ENCODE results near the gene ZNF277. TPM values are rescaled to one million over a fixed set of nuclear protein-coding genes. Genes with fewer than 3 reads are reported as not detected.

The ZNF277 gene
- total and polyA plus RNA-seq, 2 donors (not counting 3 experiments of a cell fraction or from before 2014, with no cell fraction given): 7.8 to 22.6 TPM

DNA sequence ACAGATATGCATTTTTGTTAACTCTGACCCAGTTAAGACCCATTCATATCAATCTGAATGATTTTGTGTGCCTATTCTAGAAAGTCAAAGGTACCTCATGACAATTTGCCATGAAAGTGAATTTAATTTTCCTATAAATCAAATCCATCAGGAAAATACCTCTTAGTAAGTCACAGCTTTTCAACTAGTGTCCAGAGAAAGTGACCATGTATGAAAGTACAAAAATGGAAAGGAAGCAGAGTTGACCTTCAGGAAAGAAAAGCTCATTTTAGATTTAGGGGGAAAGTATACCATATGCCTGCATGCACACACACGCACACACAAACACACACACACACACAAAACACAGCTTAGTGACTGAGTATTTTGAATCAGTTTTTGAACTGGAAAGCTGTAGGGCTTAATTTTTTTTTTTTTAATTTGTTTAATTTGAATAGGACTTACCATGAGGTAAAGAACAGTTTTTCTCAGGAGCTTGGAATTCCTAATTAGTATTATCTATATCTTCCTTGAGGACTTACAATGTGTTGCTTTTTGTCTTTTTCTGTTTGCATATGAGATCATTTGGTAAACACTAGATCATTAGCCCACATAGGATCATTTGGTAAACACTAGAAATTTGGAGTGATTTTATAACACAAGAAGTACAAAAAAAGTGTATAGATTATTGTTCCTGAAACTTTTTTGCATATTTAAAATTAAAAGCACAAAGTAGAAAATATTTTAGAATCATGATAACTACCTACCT is 61.6 kb downstream of the ZNF277 start:
- no peaks in the 10 kb centered on the region for H4K20me1 ChIP-seq (replicated peaks; ENCODE audit: control insufficient read depth, extremely low read depth, insufficient read depth, low read length)
- no peaks in the 10 kb centered on the region for H3K9me1 ChIP-seq (replicated peaks; ENCODE audit: control insufficient read depth, extremely low read depth, insufficient read depth, low read length)
- no peak for FAIRE-seq
- no peak for TF ChIP-seq GATA2 (IDR thresholded peaks at IDR 0.05; ENCODE audit: insufficient read depth, insufficient read length, low read depth, low read length)
- POLR2A ChIA-PET: no interaction called here
- no peaks in the 10 kb centered on the region for H3K79me2 ChIP-seq (ENCODE audit: control insufficient read depth, insufficient read depth, low read length)
- intact Hi-C loops (cut with micrococcal nuclease): no loop called here
- no peak overlapping the region for H3K4me3 ChIP-seq (replicated peaks in 1 of 3; ENCODE audit: insufficient read depth in 1 of 3, low read depth in 1 of 3, low read length in 3 of 3)
- no peak overlapping the region for H3K27ac ChIP-seq (ENCODE audit: insufficient read depth, low read depth, low read length)
- no peaks in the 10 kb centered on the region for H3K27me3 ChIP-seq (ENCODE audit: control insufficient read depth in 2 of 2, insufficient read depth in 2 of 2, low read length in 2 of 2)
- dilution Hi-C loops (cut with MboI; ENCODE audit: extremely low pct_ligation_motif_present, low sequenced_read_pairs): no loop called here
- H3K4me1 ChIP-seq (ENCODE audit: control insufficient read depth, extremely low read depth, insufficient read depth, low read length): no peaks in the 10 kb centered on the region
- no peak overlapping the region for H3K4me2 ChIP-seq (ENCODE audit: insufficient read depth, low read length)
- H3K36me3 ChIP-seq (ENCODE audit: control insufficient read depth in 2 of 2, extremely low read depth in 1 of 2, insufficient read depth in 2 of 2, low read length in 2 of 2): no peaks in the 10 kb centered on the region
- H2AFZ ChIP-seq (ENCODE audit: low read depth, low read length): no peak overlapping the region
- no peak for DNase-seq (ENCODE audit: low read depth, low spot score)
- no peaks in the 10 kb centered on the region for H3K9me3 ChIP-seq (replicated peaks; ENCODE audit: control insufficient read depth, insufficient read depth, low read length)
- H3K9ac ChIP-seq (replicated peaks; ENCODE audit: extremely low read depth, insufficient read depth, low read length): no peak overlapping the region
- no TSS peak for BruUV-seq (replicated peaks)
- CTCF ChIA-PET: interaction anchor here (0.7 kb wide), 1 partner anchor 21 kb away, joined by 3 read pairs; no protein-coding TSS in a partner anchor

DNA sequence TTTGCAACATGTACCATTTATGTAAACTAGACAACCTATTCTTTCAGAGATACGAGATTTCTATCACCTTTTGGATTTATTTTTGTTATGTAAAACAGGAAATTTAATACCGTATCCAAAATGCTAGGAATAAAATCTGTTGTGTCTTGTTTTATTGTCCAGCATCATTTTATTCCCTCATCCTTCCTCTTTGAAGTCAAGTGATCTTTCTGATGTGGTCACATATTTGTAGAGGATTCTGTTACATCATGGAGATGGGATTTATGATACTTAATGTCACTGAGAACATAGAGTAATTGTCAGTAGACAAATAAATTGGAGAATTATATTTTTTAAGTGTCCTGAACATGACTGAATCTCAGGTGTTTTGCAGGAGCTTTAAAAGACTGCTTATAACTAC is 64.7 kb downstream of the ZNF277 start:
- Histone ChIP-seq H3K27me3 (ENCODE audit: control insufficient read depth in 2 of 2, insufficient read depth in 2 of 2, low read length in 2 of 2) (no peaks in the 10 kb centered on the region), H3K36me3 (ENCODE audit: control insufficient read depth in 2 of 2, extremely low read depth in 1 of 2, insufficient read depth in 2 of 2, low read length in 2 of 2) (no peaks in the 10 kb centered on the region), H3K4me3 (replicated peaks in 1 of 3; ENCODE audit: insufficient read depth in 1 of 3, low read depth in 1 of 3, low read length in 3 of 3) (no peak overlapping the region), H3K4me1 (ENCODE audit: control insufficient read depth, extremely low read depth, insufficient read depth, low read length) (no peaks in the 10 kb centered on the region), H3K4me2 (ENCODE audit: insufficient read depth, low read length) (no peak overlapping the region), H2AFZ (ENCODE audit: low read depth, low read length) (no peak overlapping the region), H3K9me1 (replicated peaks; ENCODE audit: control insufficient read depth, extremely low read depth, insufficient read depth, low read length) (no peaks in the 10 kb centered on the region), H3K9me3 (replicated peaks; ENCODE audit: control insufficient read depth, insufficient read depth, low read length) (no peaks in the 10 kb centered on the region), H3K9ac (replicated peaks; ENCODE audit: extremely low read depth, insufficient read depth, low read length) (no peak overlapping the region), H4K20me1 (replicated peaks; ENCODE audit: control insufficient read depth, extremely low read depth, insufficient read depth, low read length) (no peaks in the 10 kb centered on the region), H3K79me2 (ENCODE audit: control insufficient read depth, insufficient read depth, low read length) (no peaks in the 10 kb centered on the region), H3K27ac (ENCODE audit: insufficient read depth, low read depth, low read length) (no peak overlapping the region)
- dilution Hi-C loops (cut with MboI; ENCODE audit: extremely low pct_ligation_motif_present, low sequenced_read_pairs) (no loop called here), intact Hi-C loops (cut with micrococcal nuclease) (no loop called here)
- CTCF ChIA-PET: interaction anchor here (0.7 kb wide), 1 partner anchor 10 kb away, joined by 3 read pairs; no protein-coding TSS in a partner anchor
- peak; percentile 15 for FAIRE-seq
- POLR2A ChIA-PET: no interaction called here
- DNase-seq (ENCODE audit: low read depth, low spot score): no peak
- no TSS peak for BruUV-seq (replicated peaks)
- TF ChIP-seq, protein P1, sequence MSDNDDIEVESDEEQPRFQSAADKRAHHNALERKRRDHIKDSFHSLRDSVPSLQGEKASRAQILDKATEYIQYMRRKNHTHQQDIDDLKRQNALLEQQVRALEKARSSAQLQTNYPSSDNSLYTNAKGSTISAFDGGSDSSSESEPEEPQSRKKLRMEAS (IDR thresholded peaks at IDR 0.05; ENCODE audit: insufficient read depth, insufficient read length): no peak
- TF ChIP-seq POLR2AphosphoS5 (IDR thresholded peaks at IDR 0.05; ENCODE audit: insufficient read depth, low read depth, low read length): no peak
- TF ChIP-seq, protein P2, sequence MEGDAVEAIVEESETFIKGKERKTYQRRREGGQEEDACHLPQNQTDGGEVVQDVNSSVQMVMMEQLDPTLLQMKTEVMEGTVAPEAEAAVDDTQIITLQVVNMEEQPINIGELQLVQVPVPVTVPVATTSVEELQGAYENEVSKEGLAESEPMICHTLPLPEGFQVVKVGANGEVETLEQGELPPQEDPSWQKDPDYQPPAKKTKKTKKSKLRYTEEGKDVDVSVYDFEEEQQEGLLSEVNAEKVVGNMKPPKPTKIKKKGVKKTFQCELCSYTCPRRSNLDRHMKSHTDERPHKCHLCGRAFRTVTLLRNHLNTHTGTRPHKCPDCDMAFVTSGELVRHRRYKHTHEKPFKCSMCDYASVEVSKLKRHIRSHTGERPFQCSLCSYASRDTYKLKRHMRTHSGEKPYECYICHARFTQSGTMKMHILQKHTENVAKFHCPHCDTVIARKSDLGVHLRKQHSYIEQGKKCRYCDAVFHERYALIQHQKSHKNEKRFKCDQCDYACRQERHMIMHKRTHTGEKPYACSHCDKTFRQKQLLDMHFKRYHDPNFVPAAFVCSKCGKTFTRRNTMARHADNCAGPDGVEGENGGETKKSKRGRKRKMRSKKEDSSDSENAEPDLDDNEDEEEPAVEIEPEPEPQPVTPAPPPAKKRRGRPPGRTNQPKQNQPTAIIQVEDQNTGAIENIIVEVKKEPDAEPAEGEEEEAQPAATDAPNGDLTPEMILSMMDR (IDR thresholded peaks at IDR 0.05; ENCODE audit: extremely low read depth in 1 of 2, insufficient read depth in 1 of 2, low read depth in 1 of 2, low read length in 2 of 2): no peak
- TF ChIP-seq JUN (IDR thresholded peaks at IDR 0.05; ENCODE audit: borderline replicate concordance, insufficient read depth, insufficient read length, low read depth): no peak
- no peak for TF ChIP-seq POLR2A (IDR thresholded peaks at IDR 0.05; ENCODE audit: low read depth, low read length)
- TF ChIP-seq EZH2 (IDR thresholded peaks at IDR 0.05; ENCODE audit: borderline replicate concordance, low read depth, low read length, severe bottlenecking): no peak
- TF ChIP-seq GATA2 (IDR thresholded peaks at IDR 0.05; ENCODE audit: insufficient read depth, insufficient read length, low read depth, low read length): no peak
- no peak for TF ChIP-seq MYC (IDR thresholded peaks at IDR 0.05; ENCODE audit: low read depth, low read length)
- no peak for TF ChIP-seq FOS (IDR thresholded peaks at IDR 0.05; ENCODE audit: borderline replicate concordance, insufficient read depth, low read length)

Measured in endothelial cell of umbilical vein (primary cell).